Testis (tissue), 2 donors: Measurements from ENCODE around the gene DYTN.

Experiments used
- CTCF ChIP-seq, 3 experiments: fragments of 450-650 bp in 2 of 3; fragments of 200-600 bp in 1 of 3; sonication (generic) in 1 of 3; IDR thresholded peaks; one replicate each; pipeline ENCODE4 v1.5.1; 2016 to 2019; ENCODE audit warnings: antibody characterized with exemption in 3 of 3, mild to moderate bottlenecking in 2 of 3, moderate library complexity in 1 of 3
- POLR2A ChIP-seq: fragments of 450-650 bp; IDR thresholded peaks from one replicate; pipeline ENCODE4 v1.6.1; 2017; ENCODE audit warnings: antibody characterized with exemption, mild to moderate bottlenecking, moderate library complexity

- TF ChIP-seq CTCF (IDR thresholded peaks at IDR 0.05), result no peak
- TF ChIP-seq POLR2A, result no peak
Observed at GRCh38 chr2:206615417-206616089, 102.6 kb downstream of the DYTN start.
